ENCODE data around the gene ARHGEF28.

ARHGEF28 gene

GRCh38 chr5:73663161-73663859 is 37.3 kb downstream of the ARHGEF28 start:
- DNase-seq, result no peak

DNA sequence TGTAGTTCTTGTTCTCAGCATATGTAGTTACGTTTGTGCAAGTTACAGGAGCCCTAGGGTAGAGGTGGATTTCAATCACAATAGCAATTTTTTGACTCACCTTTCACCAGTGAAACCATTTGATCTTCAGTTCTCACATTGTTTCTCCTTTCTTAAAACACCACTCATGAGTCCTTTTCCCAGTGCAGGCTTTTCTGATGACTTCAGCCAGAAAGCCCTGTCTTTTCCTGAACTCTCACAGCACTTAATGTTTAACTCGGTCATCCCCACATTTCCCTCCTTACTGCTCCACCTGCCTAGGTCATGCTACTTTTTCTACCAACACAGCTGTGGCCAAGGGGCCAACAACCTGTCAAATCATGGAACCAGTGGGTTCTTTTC is 37.9 kb downstream of the ARHGEF28 start:
- DNase-seq, result no peak

- no peak for DNase-seq
Observed at GRCh38 chr5:73664796-73665195, 38.8 kb downstream of the ARHGEF28 start.

- no peak for DNase-seq
Observed at GRCh38 chr5:73666891-73667290, 40.9 kb downstream of the ARHGEF28 start.

GRCh38 chr5:73668017-73668416 is 42.0 kb downstream of the ARHGEF28 start:
- no peak for DNase-seq

GRCh38 chr5:73668486-73669111 is 42.6 kb downstream of the ARHGEF28 start:
- no peak for DNase-seq

GRCh38 chr5:73670731-73671130 is 44.7 kb downstream of the ARHGEF28 start:
- no peak for DNase-seq

DNA sequence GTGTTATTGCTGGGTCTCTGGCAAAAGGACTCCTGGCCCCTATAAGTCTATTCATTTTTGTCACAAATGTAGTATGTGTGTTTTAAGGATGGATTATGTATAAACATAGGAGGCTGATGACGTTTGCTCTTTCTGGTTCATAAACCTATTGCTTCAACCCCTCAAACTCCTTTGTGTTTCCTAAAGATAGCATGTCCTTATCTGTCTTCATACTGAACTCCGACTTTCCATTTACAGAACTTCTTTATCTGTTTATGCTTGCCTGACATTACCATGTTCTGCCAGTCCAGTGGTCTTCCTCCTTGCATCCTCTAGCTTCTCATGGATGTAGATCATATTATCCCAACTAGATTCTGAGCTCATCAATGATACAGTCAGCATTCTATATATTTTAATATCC is 46.1 kb downstream of the ARHGEF28 start:
- no peak for DNase-seq

DNA sequence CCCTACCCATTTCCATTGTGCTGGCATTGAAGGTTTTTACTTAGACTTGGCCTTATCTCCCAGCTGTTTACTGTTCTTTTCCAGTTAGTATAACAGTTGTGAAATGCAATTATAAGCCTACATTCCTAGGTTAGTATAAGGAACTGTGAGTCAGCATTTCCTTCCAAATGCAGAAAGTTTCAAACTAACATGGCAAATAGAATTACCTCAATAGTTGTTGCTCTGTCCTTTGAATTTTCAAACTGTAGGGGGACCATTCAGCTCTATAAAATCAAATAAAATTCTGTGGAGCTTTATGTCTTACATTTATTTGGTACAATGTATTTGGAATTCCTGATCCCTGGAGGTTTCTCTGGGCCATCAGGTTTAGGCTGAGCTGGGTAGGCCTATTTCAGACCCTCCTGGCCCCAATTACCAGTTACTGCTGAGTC is 47.2 kb downstream of the ARHGEF28 start:
- DNase-seq, result no peak

DNA sequence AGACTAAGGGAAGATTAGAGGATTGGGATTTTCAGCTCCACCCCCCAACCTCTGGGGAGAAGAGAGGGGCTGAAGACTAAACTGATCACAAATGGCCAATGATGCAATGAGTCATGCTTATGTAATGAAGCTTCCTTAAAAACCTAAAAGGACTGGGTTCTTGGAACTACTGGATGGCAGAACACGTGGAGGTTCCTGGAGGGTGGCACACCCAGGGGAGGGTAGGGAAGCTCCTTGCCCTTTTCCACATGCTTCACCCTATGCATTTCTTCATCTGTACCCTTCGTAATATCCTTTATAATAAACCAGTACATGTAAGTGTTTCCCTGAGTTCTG is 48.6 kb downstream of the ARHGEF28 start:
- no peak for DNase-seq

DNA sequence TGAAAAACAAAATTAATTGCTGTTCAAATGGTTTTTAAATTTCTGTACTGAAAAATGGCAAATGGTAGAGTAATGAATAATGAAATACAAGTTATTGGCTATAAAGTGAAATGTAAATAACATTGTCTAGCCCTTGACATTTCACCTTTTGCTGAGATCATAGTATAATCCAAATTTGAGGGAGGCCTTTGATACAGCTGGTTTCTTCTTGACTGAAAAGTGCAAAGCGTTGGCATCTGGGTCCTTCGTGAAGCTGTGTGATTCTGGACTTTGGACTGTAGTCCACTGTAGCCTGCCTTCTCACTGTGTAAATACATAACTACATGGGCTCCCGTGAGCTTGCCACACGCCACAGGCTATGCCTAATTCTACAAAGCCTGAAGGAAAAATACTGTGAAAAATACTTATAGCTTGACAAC is 52.3 kb downstream of the ARHGEF28 start:
- DNase-seq, result no peak

- DNase-seq, result no peak
Observed at GRCh38 chr5:73678807-73679206, 52.8 kb downstream of the ARHGEF28 start.

DNA sequence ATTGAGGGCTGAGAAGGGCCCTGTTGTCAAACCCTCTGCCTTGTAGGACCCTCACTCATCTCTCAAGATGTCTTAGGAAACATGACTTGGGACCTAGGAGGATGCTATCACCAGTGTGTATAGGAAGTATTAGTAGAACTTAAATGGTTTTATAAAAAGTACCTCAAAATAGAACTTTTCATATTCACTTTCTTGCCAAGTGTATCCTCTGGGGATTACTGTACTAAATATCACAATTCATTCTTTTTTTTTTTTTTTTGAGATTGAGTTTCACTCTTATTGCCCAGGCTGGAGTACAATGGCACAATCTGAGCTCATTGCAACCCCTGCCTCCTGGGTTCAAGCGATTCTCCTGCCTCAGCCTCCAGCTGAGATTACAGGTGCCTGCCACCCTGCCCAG is 56.2 kb downstream of the ARHGEF28 start:
- no peak for DNase-seq

DNA sequence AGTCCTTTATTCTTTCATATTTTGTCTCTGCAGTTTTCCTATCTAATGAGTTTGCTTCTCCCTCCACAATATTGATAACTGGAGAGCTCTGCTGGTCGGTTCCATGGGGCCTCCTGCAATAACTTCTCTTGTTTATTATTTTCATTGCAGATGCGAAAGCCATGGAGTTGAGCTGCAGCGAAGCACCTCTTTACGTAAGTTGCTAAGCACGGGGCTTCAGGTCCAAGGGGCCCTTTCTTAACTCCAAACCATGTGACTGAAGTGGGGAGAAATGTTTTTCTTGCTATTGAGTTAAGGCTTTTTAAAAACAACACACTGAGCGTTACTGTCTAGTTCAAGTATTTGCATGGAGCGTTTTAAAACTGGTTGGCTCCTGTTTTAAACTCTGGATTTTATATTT is 58.7 kb downstream of the ARHGEF28 start:
- DNase-seq, result no peak

DNA sequence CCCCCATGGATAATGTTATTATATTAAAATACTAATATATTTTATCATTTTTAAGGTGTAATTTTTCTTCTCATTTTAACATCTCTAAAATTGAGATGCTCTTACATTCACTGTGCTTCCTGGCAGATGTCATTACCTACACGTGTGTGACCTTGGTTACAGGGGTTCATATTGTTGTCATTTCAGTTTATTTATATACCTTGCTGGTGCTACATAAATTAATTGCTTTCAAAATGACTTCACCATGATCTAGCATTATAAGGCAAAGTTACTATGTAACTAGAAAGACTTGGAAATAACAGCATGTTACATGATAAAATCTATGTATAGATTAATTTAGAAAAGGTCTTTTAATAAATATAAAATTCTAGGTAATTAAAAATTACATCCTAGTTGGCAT is 60.9 kb downstream of the ARHGEF28 start:
- DNase-seq, result no peak

DNA sequence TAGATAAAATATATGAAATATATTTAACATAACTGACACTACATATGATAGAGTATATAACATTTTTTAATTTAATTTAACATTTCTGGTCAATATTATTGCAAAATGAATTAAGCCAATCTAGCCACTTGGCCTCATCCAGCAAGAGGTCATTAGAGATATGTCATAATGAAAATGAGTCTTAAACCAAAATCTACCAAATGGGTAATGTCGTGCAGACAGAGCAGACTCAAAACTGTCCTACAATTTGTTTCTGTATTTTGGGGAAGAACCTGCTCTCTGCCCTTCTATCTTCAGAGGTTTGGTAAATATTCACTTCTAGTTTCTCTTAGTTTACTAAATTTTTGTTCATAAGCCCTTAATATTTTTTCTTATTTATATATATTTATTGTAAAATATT is 61.4 kb downstream of the ARHGEF28 start:
- DNase-seq, result no peak

DNA sequence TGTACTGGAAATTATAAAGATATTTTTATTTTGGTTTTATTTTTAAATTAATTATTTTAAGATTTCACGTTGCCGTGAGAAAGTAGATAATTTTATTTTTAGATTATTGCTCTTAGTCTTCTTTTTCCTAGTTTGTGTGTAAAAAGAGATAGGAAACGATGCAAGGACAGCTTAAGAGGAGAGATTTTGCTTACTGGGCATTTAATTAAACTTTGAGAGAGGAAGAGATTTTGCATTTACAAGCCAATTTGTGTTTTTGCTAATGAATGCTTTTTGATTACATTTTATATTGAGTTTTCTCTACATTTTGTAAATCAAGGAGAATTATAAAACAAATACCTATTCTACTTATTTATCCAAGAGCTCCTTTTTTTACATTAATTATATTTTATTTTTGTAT is 64.0 kb downstream of the ARHGEF28 start:
- DNase-seq, result no peak

DNA sequence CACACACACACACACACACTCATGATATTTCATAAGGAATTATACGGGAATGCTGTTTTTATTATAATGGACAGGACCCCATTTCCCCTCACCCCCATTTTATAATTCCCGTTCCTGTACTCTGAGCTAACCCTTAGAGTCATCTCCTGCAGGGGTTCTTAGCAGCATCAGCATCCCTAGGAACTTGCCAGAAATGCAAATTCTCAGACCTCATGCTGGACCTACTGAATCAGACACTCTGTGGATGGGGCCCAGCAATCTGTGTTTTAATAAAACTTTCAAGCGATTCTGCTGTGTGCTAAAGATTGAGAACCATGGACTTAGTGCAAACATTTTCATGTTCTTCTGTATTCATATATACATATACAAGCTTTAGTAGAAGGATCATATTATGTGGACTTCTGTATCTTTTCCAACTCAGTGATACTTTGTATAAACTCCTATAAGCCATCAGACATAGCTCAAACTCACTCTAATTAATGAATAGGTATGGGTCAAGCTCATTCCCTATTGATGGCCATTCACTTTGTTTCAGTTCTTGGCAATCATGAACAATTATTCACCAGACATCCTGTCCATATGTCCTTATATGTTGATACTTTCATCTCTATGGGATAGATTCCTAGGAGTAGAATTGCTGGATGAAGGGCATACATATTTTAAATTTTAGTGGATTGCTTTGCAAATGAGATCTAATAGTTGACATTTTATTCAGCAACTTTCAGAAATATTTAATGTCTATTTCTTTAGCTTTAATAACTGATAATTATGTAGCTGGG is 65.5 kb downstream of the ARHGEF28 start:
- DNase-seq, result no peak

GRCh38 chr5:73692166-73692640 is 66.2 kb downstream of the ARHGEF28 start:
- DNase-seq, result no peak

DNA sequence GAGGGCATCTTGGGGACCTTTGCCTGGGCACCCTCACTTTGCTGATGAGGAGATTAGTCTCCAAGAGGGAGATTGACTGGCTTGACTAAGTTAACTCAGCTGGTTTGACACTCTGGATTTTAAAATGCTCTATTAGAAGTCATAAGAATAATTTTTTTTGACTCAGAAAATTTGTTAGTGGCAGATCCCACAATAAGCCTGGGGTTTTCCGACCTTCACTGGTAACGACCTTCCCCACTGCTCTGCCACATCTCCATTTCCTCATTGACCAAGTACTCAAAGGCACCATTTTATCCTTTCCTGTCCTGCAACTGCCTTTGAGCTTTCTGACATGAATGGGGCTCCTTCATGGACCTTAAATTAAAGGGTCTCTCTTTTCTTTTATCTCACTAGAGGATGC is 67.0 kb downstream of the ARHGEF28 start:
- DNase-seq, result no peak

- no peak for DNase-seq
Observed at GRCh38 chr5:73693573-73694061, 67.6 kb downstream of the ARHGEF28 start.

DNA sequence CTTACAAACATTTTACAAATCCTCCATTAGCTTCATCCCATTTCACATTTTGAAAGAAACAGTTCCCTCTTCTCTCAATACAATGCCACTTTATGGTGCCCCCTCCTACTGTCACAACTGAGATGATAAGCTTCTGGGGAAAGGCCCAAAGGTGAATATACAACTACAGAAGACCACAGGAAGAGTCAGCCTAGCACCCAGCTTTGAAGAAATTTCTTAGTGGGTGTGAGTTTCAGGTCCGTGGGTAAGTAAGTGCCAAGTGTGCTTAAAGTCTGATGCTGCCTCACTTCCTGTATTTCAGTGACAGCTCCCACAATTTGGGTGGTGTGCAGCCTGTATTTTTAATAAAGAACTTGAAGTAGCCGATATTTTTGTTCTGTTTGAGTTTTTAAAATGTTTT is 68.1 kb downstream of the ARHGEF28 start:
- no peak for DNase-seq

- DNase-seq, result no peak
Observed at GRCh38 chr5:73698011-73698410, 72.0 kb downstream of the ARHGEF28 start.

- DNase-seq, result no peak
Observed at GRCh38 chr5:73701566-73701965, 75.6 kb downstream of the ARHGEF28 start.

All from NCI-H2171 (cell line).